PFSK-1 (cell line): Measurements from ENCODE around the gene SLC25A1.

Experiments
- FOXP2 ChIP-seq: optimal IDR thresholded peaks from 2 replicates; pipeline ENCODE3; 2011; ENCODE audit warnings: borderline replicate concordance, control low read depth, inconsistent platforms; ENCODE audit not compliant: insufficient read depth; ENCODE audit errors: extremely low read length, extremely low read depth
- POLR2AphosphoS5 ChIP-seq: IDR thresholded peaks from 2 replicates; pipeline ENCODE4 v1.6.1; 2012; ENCODE audit warnings: low read depth, mild to moderate bottlenecking, control low read depth, low read length, moderate library complexity
- SIN3A ChIP-seq: IDR thresholded peaks from 2 replicates; pipeline ENCODE4 v1.6.1; 2012; ENCODE audit warnings: mild to moderate bottlenecking, low read length, moderate library complexity, borderline replicate concordance; ENCODE audit not compliant: insufficient read depth
- TAF1 ChIP-seq: IDR thresholded peaks from 2 replicates; pipeline ENCODE4 v1.6.1; 2012; ENCODE audit warnings: low read length, control low read depth, borderline replicate concordance; ENCODE audit not compliant: insufficient read depth
- TF ChIP-seq, protein P1 (sequence below), 2 experiments: IDR thresholded peaks; 2 replicates each; pipeline versions ENCODE4 v1.6.1 to v1.8.0; 2011 to 2012; ENCODE audit warnings: low read depth in 2 of 2, low read length in 2 of 2, control low read depth in 1 of 2, inconsistent platforms in 1 of 2, mild to moderate bottlenecking in 1 of 2, moderate library complexity in 1 of 2; ENCODE audit not compliant: insufficient read depth in 1 of 2

SLC25A1 gene

DNA sequence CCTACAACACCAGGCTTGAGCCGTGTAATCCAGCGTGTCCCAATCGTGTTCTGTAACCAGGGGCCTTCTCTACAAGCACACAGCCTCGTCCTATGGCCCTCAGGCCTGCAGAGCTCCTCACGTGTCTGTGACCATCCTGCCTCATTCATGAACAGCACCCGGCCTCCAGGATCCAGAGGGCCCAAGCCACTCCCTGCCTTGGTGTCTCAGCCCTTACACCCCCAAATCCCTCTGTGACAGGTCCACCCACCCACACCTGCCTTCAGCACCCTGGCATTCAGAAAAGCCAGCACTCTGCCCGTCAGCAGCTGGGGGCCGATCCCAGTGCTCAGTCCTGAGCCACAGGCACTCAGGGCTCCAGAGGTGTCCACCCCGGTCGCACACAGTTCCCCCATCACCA is 41.6 kb downstream of the SLC25A1 start:
- TF ChIP-seq TAF1 (no peak), SIN3A (no peak), POLR2AphosphoS5 (no peak), FOXP2 (no peak)
- TF ChIP-seq, protein P1, sequence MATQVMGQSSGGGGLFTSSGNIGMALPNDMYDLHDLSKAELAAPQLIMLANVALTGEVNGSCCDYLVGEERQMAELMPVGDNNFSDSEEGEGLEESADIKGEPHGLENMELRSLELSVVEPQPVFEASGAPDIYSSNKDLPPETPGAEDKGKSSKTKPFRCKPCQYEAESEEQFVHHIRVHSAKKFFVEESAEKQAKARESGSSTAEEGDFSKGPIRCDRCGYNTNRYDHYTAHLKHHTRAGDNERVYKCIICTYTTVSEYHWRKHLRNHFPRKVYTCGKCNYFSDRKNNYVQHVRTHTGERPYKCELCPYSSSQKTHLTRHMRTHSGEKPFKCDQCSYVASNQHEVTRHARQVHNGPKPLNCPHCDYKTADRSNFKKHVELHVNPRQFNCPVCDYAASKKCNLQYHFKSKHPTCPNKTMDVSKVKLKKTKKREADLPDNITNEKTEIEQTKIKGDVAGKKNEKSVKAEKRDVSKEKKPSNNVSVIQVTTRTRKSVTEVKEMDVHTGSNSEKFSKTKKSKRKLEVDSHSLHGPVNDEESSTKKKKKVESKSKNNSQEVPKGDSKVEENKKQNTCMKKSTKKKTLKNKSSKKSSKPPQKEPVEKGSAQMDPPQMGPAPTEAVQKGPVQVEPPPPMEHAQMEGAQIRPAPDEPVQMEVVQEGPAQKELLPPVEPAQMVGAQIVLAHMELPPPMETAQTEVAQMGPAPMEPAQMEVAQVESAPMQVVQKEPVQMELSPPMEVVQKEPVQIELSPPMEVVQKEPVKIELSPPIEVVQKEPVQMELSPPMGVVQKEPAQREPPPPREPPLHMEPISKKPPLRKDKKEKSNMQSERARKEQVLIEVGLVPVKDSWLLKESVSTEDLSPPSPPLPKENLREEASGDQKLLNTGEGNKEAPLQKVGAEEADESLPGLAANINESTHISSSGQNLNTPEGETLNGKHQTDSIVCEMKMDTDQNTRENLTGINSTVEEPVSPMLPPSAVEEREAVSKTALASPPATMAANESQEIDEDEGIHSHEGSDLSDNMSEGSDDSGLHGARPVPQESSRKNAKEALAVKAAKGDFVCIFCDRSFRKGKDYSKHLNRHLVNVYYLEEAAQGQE (IDR thresholded peaks at IDR 0.05; ENCODE audit: insufficient read depth in 1 of 2, low read depth in 2 of 2, low read length in 2 of 2) = no peak

DNA sequence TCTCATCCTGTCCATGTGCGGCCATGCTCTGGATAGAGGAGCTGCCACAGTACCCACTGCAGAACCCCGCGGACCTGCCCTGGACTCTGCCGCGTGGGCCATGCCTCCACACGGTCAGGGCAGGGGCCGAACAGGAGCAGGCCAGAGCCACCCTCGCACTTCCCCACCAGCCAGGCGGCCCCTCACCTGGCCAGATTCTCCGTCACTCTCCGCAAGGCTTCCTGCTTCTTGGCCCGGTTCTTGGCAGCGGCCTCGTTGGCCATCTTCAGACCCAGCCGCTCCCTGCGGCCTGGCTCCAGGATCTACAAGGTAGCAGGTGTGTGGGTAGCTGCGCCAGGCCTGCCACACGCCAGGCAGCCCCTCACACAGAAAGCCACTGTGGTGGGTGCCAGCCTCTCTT is 43.7 kb downstream of the SLC25A1 start:
- TF ChIP-seq, protein P1 (IDR thresholded peaks at IDR 0.05; ENCODE audit: insufficient read depth in 1 of 2, low read depth in 2 of 2, low read length in 2 of 2) = no peak
- no peak for TF ChIP-seq TAF1
- TF ChIP-seq POLR2AphosphoS5 = no peak
- no peak for TF ChIP-seq SIN3A
- no peak for TF ChIP-seq FOXP2

DNA sequence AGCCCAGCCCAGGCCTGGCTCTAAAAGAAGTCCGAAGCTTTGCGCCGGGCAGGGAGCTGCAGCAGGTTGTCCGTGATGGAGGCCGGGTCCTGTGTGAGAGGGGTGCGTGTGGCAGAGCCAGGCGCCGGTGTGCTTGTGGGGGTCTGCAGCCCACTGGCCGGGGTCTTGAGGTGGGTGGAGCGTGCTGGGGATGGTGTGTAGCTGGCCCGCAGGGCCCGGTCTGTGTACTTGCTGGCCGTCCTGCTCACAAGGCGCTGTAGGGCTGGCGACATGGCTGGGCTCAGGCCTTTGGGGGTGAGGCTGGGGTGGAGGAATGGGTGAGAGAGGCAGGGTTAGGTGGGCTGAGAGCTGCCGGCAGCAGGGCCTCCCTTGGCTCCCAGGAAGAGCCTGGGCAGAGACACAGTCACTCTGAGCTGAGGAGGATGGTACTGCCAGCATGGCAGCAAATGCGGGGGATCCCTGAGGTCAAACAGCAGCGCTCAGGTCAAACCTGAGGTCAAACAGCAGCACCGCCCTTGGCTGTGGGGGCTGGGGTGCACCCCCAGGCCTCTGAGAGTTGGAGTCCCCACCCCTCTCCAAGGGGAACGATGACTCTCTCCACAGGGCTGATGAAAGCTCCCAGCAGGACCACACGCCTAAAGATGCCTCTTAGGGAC is 44.2 kb downstream of the SLC25A1 start:
- TF ChIP-seq FOXP2 (no peak), TAF1 (no peak), POLR2AphosphoS5 (no peak), SIN3A (no peak)
- TF ChIP-seq, protein P1 (IDR thresholded peaks at IDR 0.05; ENCODE audit: insufficient read depth in 1 of 2, low read depth in 2 of 2, low read length in 2 of 2) = no peak

DNA sequence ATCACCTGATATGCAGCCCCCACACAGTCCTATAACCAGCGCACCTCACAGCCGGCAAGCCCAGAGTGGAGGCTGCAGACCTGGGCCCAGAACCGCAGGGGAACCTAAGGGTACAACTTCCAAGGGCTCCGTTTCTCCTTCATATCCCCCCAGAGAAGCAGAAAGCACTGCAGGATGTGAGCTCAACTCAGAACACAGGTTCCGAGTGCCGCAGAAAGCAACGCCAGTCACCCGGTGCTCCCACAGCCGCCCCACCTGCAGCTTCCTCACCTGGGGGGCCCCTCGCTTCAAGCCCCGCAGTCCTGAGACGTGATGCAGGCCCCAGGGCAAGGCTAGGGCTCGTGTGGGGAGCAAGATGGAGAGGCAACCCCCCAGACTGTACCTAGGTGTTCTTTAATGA is 45.0 kb downstream of the SLC25A1 start:
- TF ChIP-seq, protein P1 (IDR thresholded peaks at IDR 0.05; ENCODE audit: insufficient read depth in 1 of 2, low read depth in 2 of 2, low read length in 2 of 2) = no peak
- no peak for TF ChIP-seq POLR2AphosphoS5
- TF ChIP-seq SIN3A = no peak
- no peak for TF ChIP-seq FOXP2
- no peak for TF ChIP-seq TAF1

DNA sequence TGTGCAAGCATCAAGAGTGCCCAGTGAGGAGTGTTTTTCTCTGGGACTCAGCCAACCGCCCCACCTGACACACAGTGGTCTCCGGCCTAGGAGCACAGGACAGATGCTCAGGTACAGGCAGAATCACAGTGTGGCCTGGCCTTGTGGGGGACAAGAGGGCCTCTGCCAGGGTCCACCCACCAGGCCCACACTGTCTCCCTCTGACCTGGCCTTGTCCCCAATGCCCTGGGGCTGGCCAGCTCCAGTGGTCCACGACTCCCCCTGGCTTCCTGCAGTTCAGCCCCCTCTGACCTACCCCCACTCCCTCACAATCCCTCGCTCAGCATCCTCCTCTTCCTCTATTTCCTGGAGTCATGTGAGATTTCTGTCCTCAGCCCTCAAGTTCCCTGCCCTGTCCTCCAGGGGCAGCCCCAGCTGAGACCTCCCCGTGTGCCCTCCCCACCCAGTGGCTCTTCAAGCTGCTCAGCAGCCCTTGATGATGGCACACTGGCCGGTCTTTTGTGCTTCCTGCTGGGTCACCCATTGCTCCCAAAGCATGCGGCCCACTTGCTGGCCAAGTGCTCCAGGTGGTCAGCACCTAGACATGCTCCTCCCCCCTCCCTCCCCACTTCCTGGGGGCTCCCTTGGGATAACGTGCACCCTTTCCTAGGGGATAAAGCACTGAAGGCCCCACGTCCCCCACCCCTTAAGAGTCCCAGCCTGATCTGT is 45.7 kb downstream of the SLC25A1 start:
- TF ChIP-seq POLR2AphosphoS5 (no peak), SIN3A (no peak), TAF1 (no peak), FOXP2 (no peak)
- TF ChIP-seq, protein P1 (IDR thresholded peaks at IDR 0.05; ENCODE audit: insufficient read depth in 1 of 2, low read depth in 2 of 2, low read length in 2 of 2) = no peak
